ENCODE results near the gene DHCR24.

DHCR24 gene

DNA sequence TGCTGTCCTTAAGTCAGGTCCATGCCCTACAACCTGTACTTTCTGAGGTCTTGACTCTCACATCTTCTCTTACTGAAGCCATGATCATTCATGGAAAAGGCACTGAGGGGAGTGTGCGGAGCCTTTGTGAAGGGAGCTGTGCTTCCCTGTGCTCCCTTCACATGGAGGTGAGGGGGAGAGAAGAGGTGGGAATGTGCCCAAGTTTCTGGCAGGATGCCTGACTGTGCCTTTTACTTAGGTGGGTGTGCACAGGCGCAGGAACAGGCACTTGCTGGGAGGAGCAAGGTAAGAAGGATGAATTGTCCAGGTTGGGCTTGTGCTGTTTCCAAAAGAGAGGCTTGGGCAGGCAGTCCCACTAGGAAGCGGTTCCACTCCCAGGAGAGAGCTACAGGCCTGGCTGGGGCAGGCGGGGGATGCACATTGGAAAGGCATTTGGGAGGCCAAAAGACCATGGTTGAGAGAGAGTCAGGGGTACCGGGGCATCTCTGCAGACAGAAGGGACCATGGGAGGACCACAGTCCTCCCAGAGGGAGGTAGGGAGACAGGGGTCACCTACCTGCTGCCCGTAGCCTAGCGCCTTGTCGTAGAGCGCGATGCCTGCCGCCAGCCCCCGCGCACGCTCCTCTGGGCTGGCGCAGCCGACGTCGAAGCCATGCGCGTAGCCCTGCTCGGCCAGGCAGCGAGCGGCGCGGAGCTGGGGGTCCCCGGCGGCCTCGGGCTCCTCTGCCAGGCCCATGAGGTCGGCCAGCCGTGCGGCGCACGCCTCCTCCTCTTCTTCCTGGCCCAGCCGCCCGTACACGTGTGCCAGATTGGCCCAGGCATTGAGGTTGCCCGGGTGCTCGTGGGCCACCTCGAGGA, 86.7 kb downstream of the DHCR24 start:
- no peak for DNase-seq (ENCODE audit: low spot score)
